ENCODE measurements around the gene FARS2. TPM values are rescaled to one million over a fixed set of nuclear protein-coding genes. Genes with fewer than 3 reads are reported as not detected.

FARS2 gene
- total RNA-seq, 2 donors from 2014 or later: 16.2 to 18.3 TPM

DNA sequence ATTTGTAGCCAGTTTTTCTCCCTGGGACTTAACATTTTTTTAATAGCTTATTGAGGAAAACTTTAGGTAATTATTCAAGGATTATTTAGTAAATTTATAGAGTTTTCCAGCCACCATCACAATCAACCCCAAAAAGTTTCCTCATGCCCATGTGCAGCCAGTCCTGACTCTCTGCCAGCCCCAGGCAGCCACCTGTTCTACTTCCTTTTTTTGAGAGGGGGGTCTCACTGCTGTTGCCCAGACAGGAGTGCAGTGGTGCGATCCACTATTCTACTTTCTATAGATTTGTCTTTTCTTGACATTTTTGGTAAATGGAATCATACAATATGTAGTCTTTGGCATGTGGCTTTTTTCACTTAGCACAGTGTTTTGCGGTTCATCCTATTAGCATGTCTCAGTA, 200.1 kb downstream of the FARS2 start:
- Mint-ChIP-seq H3K36me3 (ENCODE audit: low read depth) (no peaks in the 10 kb centered on the region), H3K27ac (no peak overlapping the region), H3K4me1 (peaks cover 15% of the 10 kb centered on the region), H3K9me3 (no peaks in the 10 kb centered on the region), H3K27me3 (ENCODE audit: insufficient read depth) (no peaks in the 10 kb centered on the region), H3K4me3 (no peak overlapping the region)
- H3K27ac ChIP-seq (ENCODE audit: low read depth, low read length): no peak overlapping the region
- H3K36me3 ChIP-seq (ENCODE audit: control insufficient read depth, insufficient read depth, low read length): no peaks in the 10 kb centered on the region
- no CpG with 5 or more reads among the region's 2 CpGs for WGBS, 2 experiments (ENCODE audit: insufficient coverage in 1 of 2, insufficient read length in 1 of 2)
- no peak overlapping the region for H3K9ac ChIP-seq (ENCODE audit: extremely low read depth, low read length, poor library complexity, severe bottlenecking)
- no peak overlapping the region for H3K4me3 ChIP-seq (ENCODE audit: low read length)
- TF ChIP-seq, protein P1, sequence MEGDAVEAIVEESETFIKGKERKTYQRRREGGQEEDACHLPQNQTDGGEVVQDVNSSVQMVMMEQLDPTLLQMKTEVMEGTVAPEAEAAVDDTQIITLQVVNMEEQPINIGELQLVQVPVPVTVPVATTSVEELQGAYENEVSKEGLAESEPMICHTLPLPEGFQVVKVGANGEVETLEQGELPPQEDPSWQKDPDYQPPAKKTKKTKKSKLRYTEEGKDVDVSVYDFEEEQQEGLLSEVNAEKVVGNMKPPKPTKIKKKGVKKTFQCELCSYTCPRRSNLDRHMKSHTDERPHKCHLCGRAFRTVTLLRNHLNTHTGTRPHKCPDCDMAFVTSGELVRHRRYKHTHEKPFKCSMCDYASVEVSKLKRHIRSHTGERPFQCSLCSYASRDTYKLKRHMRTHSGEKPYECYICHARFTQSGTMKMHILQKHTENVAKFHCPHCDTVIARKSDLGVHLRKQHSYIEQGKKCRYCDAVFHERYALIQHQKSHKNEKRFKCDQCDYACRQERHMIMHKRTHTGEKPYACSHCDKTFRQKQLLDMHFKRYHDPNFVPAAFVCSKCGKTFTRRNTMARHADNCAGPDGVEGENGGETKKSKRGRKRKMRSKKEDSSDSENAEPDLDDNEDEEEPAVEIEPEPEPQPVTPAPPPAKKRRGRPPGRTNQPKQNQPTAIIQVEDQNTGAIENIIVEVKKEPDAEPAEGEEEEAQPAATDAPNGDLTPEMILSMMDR (conservative IDR thresholded peaks at IDR 0.05): no peak
- no peak for DNase-seq
- H3K4me1 ChIP-seq (ENCODE audit: control insufficient read depth, insufficient read depth, low read length): peaks cover 11% of the 10 kb centered on the region
- H3K9me3 ChIP-seq (ENCODE audit: control insufficient read depth, low read length): no peaks in the 10 kb centered on the region
- no peaks in the 10 kb centered on the region for H3K27me3 ChIP-seq (ENCODE audit: control insufficient read depth, insufficient read depth, low read length, poor library complexity, severe bottlenecking)

DNA sequence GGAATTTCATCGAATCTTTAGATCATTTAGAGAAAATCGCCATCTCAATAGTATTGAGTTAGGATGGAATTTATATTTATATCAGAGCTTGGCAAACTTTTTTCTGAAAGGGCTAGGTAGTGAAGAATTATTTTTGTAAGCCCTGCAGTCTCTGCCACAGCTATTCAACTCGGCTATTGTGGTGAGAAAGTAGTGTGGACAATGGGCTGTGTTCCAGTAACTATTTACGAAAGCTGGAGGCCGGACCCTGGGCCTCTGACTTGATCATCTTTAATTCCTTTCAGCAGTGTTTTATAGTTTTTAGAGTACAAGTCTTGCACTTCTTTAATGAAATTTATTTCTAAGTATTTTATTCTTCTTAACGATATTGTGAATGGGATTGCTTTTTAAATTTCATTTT, 201.5 kb downstream of the FARS2 start:
- Histone ChIP-seq H3K9ac (ENCODE audit: extremely low read depth, low read length, poor library complexity, severe bottlenecking) (no peak overlapping the region), H3K27ac (ENCODE audit: low read depth, low read length) (no peak overlapping the region), H3K9me3 (ENCODE audit: control insufficient read depth, low read length) (no peaks in the 10 kb centered on the region), H3K4me3 (ENCODE audit: low read length) (no peak overlapping the region), H3K4me1 (ENCODE audit: control insufficient read depth, insufficient read depth, low read length) (peaks cover 3% of the 10 kb centered on the region), H3K27me3 (ENCODE audit: control insufficient read depth, insufficient read depth, low read length, poor library complexity, severe bottlenecking) (no peaks in the 10 kb centered on the region), H3K36me3 (ENCODE audit: control insufficient read depth, insufficient read depth, low read length) (no peaks in the 10 kb centered on the region)
- Mint-ChIP-seq H3K4me1 (peaks cover 4% of the 10 kb centered on the region), H3K36me3 (ENCODE audit: low read depth) (no peaks in the 10 kb centered on the region), H3K9me3 (no peaks in the 10 kb centered on the region), H3K27ac (no peak overlapping the region), H3K4me3 (no peak overlapping the region), H3K27me3 (ENCODE audit: insufficient read depth) (no peaks in the 10 kb centered on the region)
- WGBS, 2 experiments (ENCODE audit: insufficient coverage in 1 of 2, insufficient read length in 1 of 2): 86 to 90% methylated on average over 2 to 5 of the region's 6 CpGs
- TF ChIP-seq, protein P1 (conservative IDR thresholded peaks at IDR 0.05): no peak
- no peak for DNase-seq

DNA sequence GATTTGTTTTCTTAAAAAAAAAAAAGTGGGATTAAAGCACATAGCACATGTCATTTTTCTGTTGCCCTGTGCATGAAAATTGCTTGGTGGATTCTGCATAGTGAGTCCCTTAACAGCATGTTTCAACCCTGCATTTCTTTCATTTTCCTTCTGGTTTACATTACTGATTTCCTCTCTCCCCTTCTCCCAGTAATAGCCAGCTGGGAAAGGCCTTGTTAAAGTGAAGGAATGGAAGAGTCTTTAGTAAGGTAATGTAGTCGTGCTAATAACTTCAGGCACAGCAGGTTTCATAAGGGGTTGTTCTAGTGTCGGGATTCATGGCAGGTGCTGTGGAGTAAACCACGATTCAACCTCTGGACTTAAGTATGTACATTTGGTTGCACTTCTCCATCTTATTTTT, 202.4 kb downstream of the FARS2 start:
- Histone ChIP-seq H3K36me3 (ENCODE audit: control insufficient read depth, insufficient read depth, low read length) (no peaks in the 10 kb centered on the region), H3K4me3 (ENCODE audit: low read length) (no peak overlapping the region), H3K9ac (ENCODE audit: extremely low read depth, low read length, poor library complexity, severe bottlenecking) (no peak overlapping the region), H3K4me1 (ENCODE audit: control insufficient read depth, insufficient read depth, low read length) (no peaks in the 10 kb centered on the region), H3K27ac (ENCODE audit: low read depth, low read length) (no peak overlapping the region), H3K27me3 (ENCODE audit: control insufficient read depth, insufficient read depth, low read length, poor library complexity, severe bottlenecking) (no peaks in the 10 kb centered on the region), H3K9me3 (ENCODE audit: control insufficient read depth, low read length) (no peaks in the 10 kb centered on the region)
- Mint-ChIP-seq H3K36me3 (ENCODE audit: low read depth) (no peaks in the 10 kb centered on the region), H3K4me1 (peaks cover 4% of the 10 kb centered on the region), H3K27ac (no peak overlapping the region), H3K9me3 (no peaks in the 10 kb centered on the region), H3K4me3 (no peak overlapping the region), H3K27me3 (ENCODE audit: insufficient read depth) (no peaks in the 10 kb centered on the region)
- WGBS, 2 experiments (ENCODE audit: insufficient coverage in 1 of 2, insufficient read length in 1 of 2): 83 to 87% methylated on average over 3 of the region's 3 CpGs
- TF ChIP-seq, protein P1 (conservative IDR thresholded peaks at IDR 0.05): no peak
- DNase-seq: no peak
